Neuron (in vitro differentiated cells): ENCODE data around the gene LRRC4.

Source experiments
- H2AFZ ChIP-seq: one replicate; pipeline ENCODE4 v1.6.1; 2013; ENCODE audit warnings: low read depth, mild to moderate bottlenecking, inconsistent platforms, low read length, moderate library complexity
- H3K27me3 ChIP-seq: one replicate; pipeline ENCODE4 v1.6.1; 2013; ENCODE audit warnings: low read length; ENCODE audit not compliant: insufficient read depth
- H3K36me3 ChIP-seq: one replicate; pipeline ENCODE4 v1.6.1; 2013; ENCODE audit warnings: low read length; ENCODE audit not compliant: insufficient read depth
- H3K4me1 ChIP-seq: one replicate; pipeline ENCODE4 v1.6.1; 2013; ENCODE audit warnings: low read length; ENCODE audit not compliant: insufficient read depth
- H3K4me3 ChIP-seq: 2 replicates; pipeline ENCODE4 v1.5.1; 2013; ENCODE audit warnings: mild to moderate bottlenecking, low read length, moderate library complexity
- H3K9me3 ChIP-seq: one replicate; pipeline ENCODE4 v1.6.1; 2013; ENCODE audit warnings: low read length

Gene LRRC4

DNA sequence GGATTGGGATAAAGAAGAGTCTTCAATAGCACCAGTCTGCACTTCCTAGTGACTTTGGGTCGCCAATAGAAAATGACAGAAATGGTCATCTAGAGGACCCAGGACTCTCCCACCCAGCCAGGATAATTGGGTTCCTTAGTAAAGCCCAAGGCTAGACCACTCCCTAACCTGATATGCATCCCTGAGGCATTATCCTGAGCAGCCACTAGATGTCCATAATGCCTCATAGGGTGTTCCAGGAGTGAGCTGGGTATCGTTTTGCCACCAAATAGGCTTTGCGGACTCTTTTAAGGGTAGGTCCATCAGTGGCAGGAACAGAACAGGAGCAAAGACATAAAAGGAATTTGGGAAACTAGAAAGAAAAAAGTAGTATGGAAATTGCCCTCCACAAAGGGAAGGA lies 4.5 kb upstream of the LRRC4 start:
- Histone ChIP-seq H3K36me3 (no peaks in the 10 kb centered on the region), H3K27me3 (no peaks in the 10 kb centered on the region), H3K9me3 (no peaks in the 10 kb centered on the region), H3K4me1 (peaks cover 9% of the 10 kb centered on the region), H2AFZ (no peak overlapping the region), H3K4me3 (no peak overlapping the region)

DNA sequence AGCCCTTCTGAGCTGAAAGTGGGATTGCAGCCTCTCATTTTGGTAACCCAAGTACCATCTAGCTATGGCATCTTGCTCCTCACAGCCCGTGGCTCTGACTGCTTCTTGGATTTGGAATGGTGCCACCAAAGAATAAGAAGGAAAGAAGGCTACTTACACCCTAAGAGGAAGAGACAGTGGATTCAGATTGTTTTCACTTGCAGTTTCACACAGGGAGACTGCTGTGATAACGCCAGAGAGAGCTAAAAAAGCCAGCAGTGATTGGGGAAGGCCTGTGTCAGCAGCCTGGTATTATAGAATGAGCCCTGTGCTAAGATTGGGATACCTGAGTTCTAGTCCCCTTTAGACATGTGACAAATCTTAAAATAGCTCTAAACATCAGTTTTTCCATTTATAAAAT lies 3.6 kb upstream of the LRRC4 start:
- H3K4me1 ChIP-seq: peaks cover 18% of the 10 kb centered on the region
- H3K4me3 ChIP-seq: no peak overlapping the region
- no peaks in the 10 kb centered on the region for H3K9me3 ChIP-seq
- H3K36me3 ChIP-seq: peaks cover 4% of the 10 kb centered on the region
- H3K27me3 ChIP-seq: no peaks in the 10 kb centered on the region
- no peak overlapping the region for H2AFZ ChIP-seq

- no peak overlapping the region for H2AFZ ChIP-seq
- H3K4me1 ChIP-seq: peaks cover 33% of the 10 kb centered on the region
- H3K9me3 ChIP-seq: peaks cover 8% of the 10 kb centered on the region
- peaks cover 17% of the 10 kb centered on the region for H3K36me3 ChIP-seq
- peak overlapping the region; percentile 61 for H3K4me3 ChIP-seq
- no peaks in the 10 kb centered on the region for H3K27me3 ChIP-seq
These were observed 2.0 kb upstream of the LRRC4 start for GRCh38 chr7:128033246-128033645.

GRCh38 chr7:128032605-128033235 lies 1.5 kb upstream of the LRRC4 start:
- Histone ChIP-seq H3K4me1 (peaks cover 38% of the 10 kb centered on the region), H2AFZ (peak overlapping the region; percentile 58), H3K4me3 (peak overlapping the region; percentile 61), H3K9me3 (peaks cover 8% of the 10 kb centered on the region), H3K36me3 (peaks cover 17% of the 10 kb centered on the region), H3K27me3 (no peaks in the 10 kb centered on the region)

- Histone ChIP-seq H3K36me3 (peaks cover 17% of the 10 kb centered on the region), H2AFZ (peak overlapping the region; percentile 58), H3K4me1 (peaks cover 45% of the 10 kb centered on the region), H3K4me3 (peak overlapping the region; percentile 61), H3K9me3 (peaks cover 8% of the 10 kb centered on the region), H3K27me3 (no peaks in the 10 kb centered on the region)
These were observed 816 bp upstream of the LRRC4 start for GRCh38 chr7:128031901-128032604.

DNA sequence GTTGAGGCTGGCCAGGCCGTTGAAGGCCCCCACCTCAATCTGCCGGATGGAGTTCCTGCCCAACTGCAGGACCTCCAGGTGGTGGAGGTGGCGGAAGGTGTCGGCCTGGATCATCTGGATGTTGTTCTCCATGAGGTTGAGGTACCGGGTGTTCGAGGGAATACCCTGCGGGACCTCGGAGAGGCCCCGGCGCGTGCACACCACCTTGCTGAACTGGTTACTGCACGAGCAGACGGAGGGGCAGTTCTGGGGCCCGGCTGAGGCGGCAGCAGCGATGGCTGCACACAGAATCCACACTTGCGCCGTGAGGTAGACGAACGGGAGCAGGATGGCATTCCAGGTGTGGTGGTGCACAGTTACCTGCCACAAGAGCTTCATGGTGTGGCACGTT lies 979 bp downstream of the LRRC4 start:
- Histone ChIP-seq H3K4me3 (peak overlapping the region; percentile 61), H3K4me1 (peaks cover 63% of the 10 kb centered on the region), H3K9me3 (peaks cover 8% of the 10 kb centered on the region), H3K36me3 (peaks cover 25% of the 10 kb centered on the region), H3K27me3 (no peaks in the 10 kb centered on the region), H2AFZ (no peak overlapping the region)

- Histone ChIP-seq H2AFZ (no peak overlapping the region), H3K4me3 (peak overlapping the region; percentile 61), H3K27me3 (no peaks in the 10 kb centered on the region), H3K4me1 (peaks cover 65% of the 10 kb centered on the region), H3K36me3 (peaks cover 33% of the 10 kb centered on the region), H3K9me3 (peaks cover 8% of the 10 kb centered on the region)
These were observed 1.7 kb downstream of the LRRC4 start for GRCh38 chr7:128029405-128029995.

DNA sequence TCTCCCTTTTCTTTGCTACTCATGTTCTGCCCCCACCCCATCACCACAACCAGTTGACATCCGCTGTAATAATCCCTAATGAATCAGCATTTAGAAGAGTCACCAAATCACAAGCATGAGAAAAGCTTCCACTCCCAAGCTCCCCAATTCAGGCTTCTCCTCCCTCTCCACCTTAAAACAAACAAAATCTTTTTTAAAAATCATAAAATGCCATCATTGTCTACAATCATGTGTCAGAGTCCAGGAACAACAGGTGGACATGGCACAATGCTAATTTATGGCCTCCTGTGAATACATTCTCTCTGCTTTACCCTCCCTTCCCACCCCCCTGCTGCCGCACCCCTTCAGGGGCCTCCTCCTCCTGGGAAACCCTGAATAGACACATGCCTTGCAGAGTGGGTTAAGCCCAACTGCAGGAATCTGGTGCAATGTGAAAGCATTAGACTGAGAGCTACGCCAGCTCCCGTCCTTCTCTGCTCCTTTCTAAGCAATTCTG lies 3.7 kb downstream of the LRRC4 start:
- peaks cover 8% of the 10 kb centered on the region for H3K9me3 ChIP-seq
- H3K27me3 ChIP-seq: no peaks in the 10 kb centered on the region
- peaks cover 46% of the 10 kb centered on the region for H3K36me3 ChIP-seq
- H3K4me1 ChIP-seq: peaks cover 57% of the 10 kb centered on the region
- peak overlapping the region; percentile 46 for H3K4me3 ChIP-seq
- no peak overlapping the region for H2AFZ ChIP-seq

DNA sequence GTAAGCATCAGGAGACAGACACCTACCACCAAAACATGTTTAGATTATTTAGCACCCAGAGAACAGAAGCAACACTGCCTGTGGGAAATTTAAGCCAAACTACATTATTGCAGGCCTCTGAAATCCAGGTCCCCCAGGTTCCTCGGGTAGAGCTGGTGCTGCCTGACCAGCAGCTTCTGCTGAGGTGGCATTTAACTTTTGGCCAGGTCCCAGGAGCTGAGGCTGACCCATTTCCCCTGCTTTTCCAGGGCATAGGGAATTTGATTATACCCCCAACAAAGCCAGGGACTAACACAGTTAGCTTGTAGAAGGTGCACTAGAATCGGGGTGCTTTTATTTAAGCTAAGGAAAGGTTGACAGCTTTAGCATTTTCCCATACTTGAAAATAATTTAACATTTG lies 4.7 kb downstream of the LRRC4 start:
- peak overlapping the region; percentile 5 for H3K4me3 ChIP-seq
- H3K9me3 ChIP-seq: peaks cover 8% of the 10 kb centered on the region
- H3K4me1 ChIP-seq: peaks cover 57% of the 10 kb centered on the region
- H2AFZ ChIP-seq: no peak overlapping the region
- H3K36me3 ChIP-seq: peaks cover 47% of the 10 kb centered on the region
- H3K27me3 ChIP-seq: no peaks in the 10 kb centered on the region

- Histone ChIP-seq H3K36me3 (peaks cover 54% of the 10 kb centered on the region), H3K4me3 (no peak overlapping the region), H3K9me3 (peaks cover 8% of the 10 kb centered on the region), H3K27me3 (no peaks in the 10 kb centered on the region), H3K4me1 (peaks cover 57% of the 10 kb centered on the region), H2AFZ (no peak overlapping the region)
These were observed 5.4 kb downstream of the LRRC4 start for GRCh38 chr7:128025819-128026218.

GRCh38 chr7:128025380-128025779 lies 5.9 kb downstream of the LRRC4 start:
- Histone ChIP-seq H3K9me3 (peaks cover 8% of the 10 kb centered on the region), H3K4me3 (no peak overlapping the region)

DNA sequence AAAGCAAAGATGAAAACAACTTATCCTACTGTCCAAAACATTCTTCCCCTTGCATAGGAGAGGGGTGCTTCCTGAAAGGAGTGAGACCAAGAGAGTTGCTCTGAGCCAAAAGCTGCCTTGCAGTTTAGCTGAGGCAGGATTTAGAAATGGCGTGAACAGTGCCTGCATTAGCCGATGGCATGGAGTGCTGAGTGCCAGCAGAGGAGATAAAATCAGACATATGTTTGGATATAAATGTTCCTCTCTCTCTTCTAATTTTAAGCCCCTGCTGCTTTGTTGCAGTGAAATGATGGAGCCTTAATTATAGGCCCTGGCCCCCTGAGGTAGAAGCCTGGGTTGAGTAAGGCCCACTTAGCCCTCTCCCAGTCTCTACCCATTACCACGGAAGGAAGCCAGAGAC lies 7.1 kb downstream of the LRRC4 start:
- Histone ChIP-seq H3K4me3 (no peak overlapping the region), H3K4me1 (peaks cover 51% of the 10 kb centered on the region)

More at GRCh38 chr7:128025380-128025779, 5.9 kb downstream of the LRRC4 start:
- Histone ChIP-seq H3K27me3 (no peaks in the 10 kb centered on the region), H3K36me3 (peaks cover 59% of the 10 kb centered on the region), H3K4me1 (peaks cover 53% of the 10 kb centered on the region), H2AFZ (no peak overlapping the region)

More for the DNA sequence above, 7.1 kb downstream of the LRRC4 start:
- H3K27me3 ChIP-seq: no peaks in the 10 kb centered on the region
- H2AFZ ChIP-seq: no peak overlapping the region
- peaks cover 55% of the 10 kb centered on the region for H3K36me3 ChIP-seq
- H3K9me3 ChIP-seq: peaks cover 2% of the 10 kb centered on the region
